OCI-LY1 (cell line): ENCODE data around the gene VWA5B1.

Source experiments
- H2AFZ ChIP-seq: fragments of 200-600 bp; sonication (generic), shearing (Covaris generic); 2 replicates; pipeline ENCODE4 v1.6.0; 2014; ENCODE audit warnings: antibody characterized with exemption, mild to moderate bottlenecking, low read length
- H3F3A ChIP-seq: fragments of 200-600 bp; sonication (generic), shearing (Covaris generic); 2 replicates; pipeline ENCODE4 v1.6.0; 2014; ENCODE audit warnings: mild to moderate bottlenecking, antibody characterized with exemption, low read length, moderate library complexity; ENCODE audit not compliant: insufficient read depth
- H3K27ac ChIP-seq: fragments of 200-600 bp; sonication (generic); 2 replicates; pipeline ENCODE4 v1.5.1; 2014; ENCODE audit warnings: low read length, mixed run types, mild to moderate bottlenecking, low read depth; ENCODE audit not compliant: poor library complexity, severe bottlenecking
- H3K27me3 ChIP-seq: fragments of 200-600 bp; sonication (generic); 2 replicates; pipeline ENCODE4 v1.6.0; 2014; ENCODE audit warnings: antibody characterized with exemption, mild to moderate bottlenecking, low read length, moderate library complexity; ENCODE audit not compliant: insufficient read depth
- H3K36me3 ChIP-seq: fragments of 200-600 bp; sonication (generic); 2 replicates; pipeline ENCODE4 v1.6.1; 2014; ENCODE audit warnings: mild to moderate bottlenecking, antibody characterized with exemption, low read length, moderate library complexity, mixed read lengths; ENCODE audit not compliant: insufficient read depth
- H3K4me1 ChIP-seq: fragments of 200-600 bp; sonication (generic); 2 replicates; pipeline ENCODE4 v1.5.1; 2014; ENCODE audit warnings: mild to moderate bottlenecking, low read length, moderate library complexity; ENCODE audit not compliant: insufficient read depth, severe bottlenecking
- H3K4me2 ChIP-seq: fragments of 200-600 bp; sonication (generic), shearing (Covaris generic); 2 replicates; pipeline ENCODE4 v1.6.1; 2014; ENCODE audit warnings: low read length
- H3K4me3 ChIP-seq: fragments of 200-600 bp; sonication (generic); 2 replicates; pipeline ENCODE4 v1.5.1; 2014; ENCODE audit warnings: low read length, low read depth, mild to moderate bottlenecking, mixed read lengths; ENCODE audit not compliant: poor library complexity, severe bottlenecking
- H3K79me2 ChIP-seq: fragments of 200-600 bp; shearing (Covaris generic); 2 replicates; pipeline ENCODE4 v1.6.1; 2016; ENCODE audit warnings: mixed run types, low read length, mixed read lengths; ENCODE audit not compliant: insufficient read depth
- H3K9ac ChIP-seq: fragments of 200-600 bp; sonication (generic), shearing (Covaris generic); 2 replicates; pipeline ENCODE4 v1.6.1; 2014; ENCODE audit warnings: mild to moderate bottlenecking, low read length, mixed read lengths
- H3K9me2 ChIP-seq: fragments of 200-600 bp; sonication (generic), shearing (Covaris generic); 2 replicates; pipeline ENCODE4 v1.6.1; 2014; ENCODE audit warnings: low read depth, mild to moderate bottlenecking, low read length, mixed read lengths
- H3K9me3 ChIP-seq: fragments of 200-600 bp; shearing (Covaris generic); 2 replicates; pipeline ENCODE4 v1.6.1; 2014; ENCODE audit warnings: low read length, mixed read lengths
- H4K20me1 ChIP-seq: fragments of 200-600 bp; sonication (generic), shearing (Covaris generic); 2 replicates; pipeline ENCODE4 v1.6.0; 2016; ENCODE audit warnings: mild to moderate bottlenecking, low read length; ENCODE audit not compliant: insufficient read depth
- CTCF ChIP-seq: fragments of 200-600 bp; sonication (generic), shearing (Covaris generic); IDR thresholded peaks from 2 replicates; pipeline ENCODE4 v1.5.1; 2017; ENCODE audit warnings: mild to moderate bottlenecking, antibody characterized with exemption, low read length, moderate library complexity, mixed read lengths
- EZH2 ChIP-seq: fragments of 200-600 bp; sonication (generic), shearing (Covaris generic); IDR thresholded peaks from 2 replicates; pipeline ENCODE4 v1.8.0; 2017; ENCODE audit warnings: borderline replicate concordance, mixed run types, mild to moderate bottlenecking, antibody characterized with exemption, low read length, moderate library complexity, mixed read lengths

Gene VWA5B1

GRCh38 chr1:20290624-20291597 lies at the start of gene VWA5B1:
Gene VWA5B1 (plus strand): TSS chr1:20290875. CDS start chr1:20310602, 19,727 bp downstream.
- no peak within 1 kb of the TSS for H3K4me3 ChIP-seq
- H3K4me1 ChIP-seq, result no peaks in the 10 kb centered on the region
- no peaks in the 10 kb centered on the region for H3K27me3 ChIP-seq
- H3K9me3 ChIP-seq, result no peaks in the 10 kb centered on the region
- no peak within 1 kb of the TSS for H3K4me2 ChIP-seq
- no peaks in the 10 kb centered on the region for H3K9me2 ChIP-seq
- H3K36me3 ChIP-seq, result no peaks in the 10 kb centered on the region
- H3K9ac ChIP-seq, result no peak within 1 kb of the TSS
- TF ChIP-seq EZH2 (no peak), CTCF (no peak)
- no peaks in the 10 kb centered on the region for H3F3A ChIP-seq
- H3K27ac ChIP-seq, result no peak within 1 kb of the TSS
- no peaks in the 10 kb centered on the region for H4K20me1 ChIP-seq
- no peak within 1 kb of the TSS for H2AFZ ChIP-seq
- no peaks in the 10 kb centered on the region for H3K79me2 ChIP-seq

- Histone ChIP-seq H3K9me3 (no peaks in the 10 kb centered on the region), H3K79me2 (no peaks in the 10 kb centered on the region), H3K36me3 (no peaks in the 10 kb centered on the region), H3K9ac (no peak overlapping the region), H3K4me1 (no peaks in the 10 kb centered on the region), H4K20me1 (no peaks in the 10 kb centered on the region), H3K9me2 (no peaks in the 10 kb centered on the region), H3K27ac (no peak overlapping the region), H3K4me3 (no peak overlapping the region), H3F3A (no peaks in the 10 kb centered on the region), H2AFZ (no peak overlapping the region), H3K4me2 (no peak overlapping the region), H3K27me3 (no peaks in the 10 kb centered on the region)
- TF ChIP-seq CTCF (no peak), EZH2 (no peak)
Observed at GRCh38 chr1:20242890-20243479, 47.7 kb upstream of the VWA5B1 start.

- no peak overlapping the region for H3K27ac ChIP-seq
- H3K36me3 ChIP-seq, result no peaks in the 10 kb centered on the region
- TF ChIP-seq EZH2, result no peak
- TF ChIP-seq CTCF, result no peak
- no peaks in the 10 kb centered on the region for H4K20me1 ChIP-seq
- no peak overlapping the region for H3K4me3 ChIP-seq
- H3K9me3 ChIP-seq, result no peaks in the 10 kb centered on the region
- H3K4me2 ChIP-seq, result no peak overlapping the region
- H3K79me2 ChIP-seq, result no peaks in the 10 kb centered on the region
- H3F3A ChIP-seq, result no peaks in the 10 kb centered on the region
- H3K4me1 ChIP-seq, result no peaks in the 10 kb centered on the region
- no peak overlapping the region for H3K9ac ChIP-seq
- no peak overlapping the region for H2AFZ ChIP-seq
- no peaks in the 10 kb centered on the region for H3K27me3 ChIP-seq
- H3K9me2 ChIP-seq, result no peaks in the 10 kb centered on the region
Observed at GRCh38 chr1:20248971-20249612, 41.6 kb upstream of the VWA5B1 start.
